Measurements from ENCODE around the gene CPT1C. TPM values are rescaled to one million over a fixed set of nuclear protein-coding genes. Genes with fewer than 3 reads are reported as not detected.

CPT1C gene
- total and polyA plus RNA-seq, 2 donors (not counting 3 experiments of a cell fraction or from before 2014, with no cell fraction given) = 45.7 to 80.8 TPM

DNA sequence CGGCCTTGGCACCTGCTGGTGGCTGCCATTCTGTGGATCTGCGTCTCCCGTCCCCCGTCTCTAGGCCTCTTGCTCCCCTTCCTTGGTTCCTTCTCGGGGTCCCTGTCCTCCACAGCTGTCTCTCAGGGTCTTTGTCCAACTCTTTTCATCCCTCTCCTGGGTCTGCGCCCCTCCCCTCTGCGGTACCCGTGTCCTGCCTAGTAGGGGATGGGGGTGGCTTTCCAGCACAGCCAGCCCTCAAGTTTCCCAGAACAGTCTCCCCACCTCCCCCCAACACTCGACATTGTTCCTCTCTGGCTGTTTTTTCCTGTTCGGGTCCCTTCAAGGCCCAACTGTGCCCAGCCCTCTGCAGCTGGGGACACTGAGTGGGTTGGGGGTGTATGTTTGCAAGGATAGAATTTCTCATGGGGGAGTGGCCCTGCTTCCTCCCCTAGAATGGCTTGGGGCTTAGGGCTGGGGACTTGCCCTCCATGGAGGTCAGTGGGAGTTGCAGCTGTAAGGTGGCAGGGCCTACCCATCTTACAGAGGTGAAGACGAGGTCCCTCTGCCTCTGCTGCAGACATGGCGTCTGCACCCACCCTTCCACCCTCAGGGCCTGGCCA is 2.3 kb upstream of the CPT1C start:
- Histone ChIP-seq H3K36me3 (ENCODE audit: control insufficient read depth in 2 of 2, extremely low read depth in 1 of 2, insufficient read depth in 2 of 2, low read length in 2 of 2) (peaks cover 2 to 25% of the 10 kb centered on the region in 2 experiments), H3K9me3 (replicated peaks; ENCODE audit: control insufficient read depth, insufficient read depth, low read length) (no peaks in the 10 kb centered on the region), H2AFZ (ENCODE audit: low read depth, low read length) (no peak overlapping the region), H4K20me1 (replicated peaks; ENCODE audit: control insufficient read depth, extremely low read depth, insufficient read depth, low read length) (no peaks in the 10 kb centered on the region), H3K4me1 (ENCODE audit: control insufficient read depth, extremely low read depth, insufficient read depth, low read length) (peaks cover 40% of the 10 kb centered on the region), H3K9me1 (replicated peaks; ENCODE audit: control insufficient read depth, extremely low read depth, insufficient read depth, low read length) (no peaks in the 10 kb centered on the region), H3K4me3 (replicated peaks in 1 of 3; ENCODE audit: insufficient read depth in 1 of 3, low read depth in 1 of 3, low read length in 3 of 3) (peak overlapping the region in 1 of 3 experiments; percentile 74), H3K4me2 (ENCODE audit: insufficient read depth, low read length) (no peak overlapping the region), H3K79me2 (ENCODE audit: control insufficient read depth, insufficient read depth, low read length) (peaks cover 2% of the 10 kb centered on the region), H3K27ac (ENCODE audit: insufficient read depth, low read depth, low read length) (no peak overlapping the region), H3K27me3 (ENCODE audit: control insufficient read depth in 2 of 2, insufficient read depth in 2 of 2, low read length in 2 of 2) (no peaks in the 10 kb centered on the region), H3K9ac (replicated peaks; ENCODE audit: extremely low read depth, insufficient read depth, low read length) (no peak overlapping the region)
- ChIA-PET CTCF (interaction anchor here (2.9 kb wide), 1 partner anchor 8 kb away, joined by 9 read pairs; no protein-coding TSS in a partner anchor), POLR2A (no interaction called here)
- DNase-seq (ENCODE audit: low read depth, low spot score) (peak; percentile 70), FAIRE-seq (peak; percentile 64)
- dilution Hi-C loops (cut with MboI; ENCODE audit: extremely low pct_ligation_motif_present, low sequenced_read_pairs) (no loop called here), intact Hi-C loops (cut with micrococcal nuclease) (loop anchor here (5.0 kb wide), 1 partner anchor 119 kb away; no protein-coding TSS in a partner anchor)
- no TSS peak for BruUV-seq (replicated peaks)
- TF ChIP-seq JUN (IDR thresholded peaks at IDR 0.05; ENCODE audit: borderline replicate concordance, insufficient read depth, insufficient read length, low read depth) (no peak), POLR2A (IDR thresholded peaks at IDR 0.05; ENCODE audit: low read depth, low read length) (no peak), POLR2AphosphoS5 (IDR thresholded peaks at IDR 0.05; ENCODE audit: insufficient read depth, low read depth, low read length) (no peak), FOS (IDR thresholded peaks at IDR 0.05; ENCODE audit: borderline replicate concordance, insufficient read depth, low read length) (no peak), CTCF (IDR thresholded peaks at IDR 0.05; ENCODE audit: extremely low read depth in 1 of 2, insufficient read depth in 1 of 2, low read depth in 1 of 2, low read length in 2 of 2) (no peak), GATA2 (IDR thresholded peaks at IDR 0.05; ENCODE audit: insufficient read depth, insufficient read length, low read depth, low read length) (no peak), EZH2 (IDR thresholded peaks at IDR 0.05; ENCODE audit: borderline replicate concordance, low read depth, low read length, severe bottlenecking) (no peak), MAX (IDR thresholded peaks at IDR 0.05; ENCODE audit: insufficient read depth, insufficient read length) (no peak), MYC (IDR thresholded peaks at IDR 0.05; ENCODE audit: low read depth, low read length) (no peak)
